Measurements from ENCODE around the gene MYH10. TPM values are rescaled to one million over a fixed set of nuclear protein-coding genes. Genes with fewer than 3 reads are reported as not detected.

MYH10 gene
- total and polyA plus RNA-seq, 9 of the 15 experiments (the other 6 are each of a cell fraction or from before 2014, with no cell fraction given): 16.3 to 95.3 (median 39.7) TPM

DNA sequence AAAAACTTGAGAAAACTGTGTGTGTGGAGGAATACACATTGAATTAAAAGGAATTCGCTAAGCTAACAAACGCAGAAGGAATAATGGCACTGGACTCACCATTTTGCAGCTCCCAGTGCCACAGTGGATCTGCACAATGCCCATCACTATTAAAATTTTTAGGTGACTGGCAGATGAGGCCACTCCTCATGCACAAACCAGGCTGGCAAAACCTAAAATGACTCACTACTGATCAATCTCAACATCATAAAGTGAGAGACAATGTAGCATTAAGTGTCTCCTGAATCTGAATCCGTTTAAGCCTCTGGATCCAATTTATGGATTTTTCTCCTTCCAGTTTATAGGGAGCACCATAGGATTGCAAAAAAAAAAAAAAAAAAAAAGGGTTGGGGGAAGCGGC lies 20.6 kb downstream of the MYH10 start:
- H3K4me3 ChIP-seq: no peak overlapping the region
- no peaks in the 10 kb centered on the region for H3K9me3 ChIP-seq (replicated peaks; ENCODE audit: control insufficient read depth, insufficient read depth, low read depth, low read length)
- POLR2A ChIA-PET: no interaction called here
- intact Hi-C loops (cut with micrococcal nuclease): no loop called here
- no peak for TF ChIP-seq COPS2 (conservative IDR thresholded peaks at IDR 0.05)
- TF ChIP-seq ZNF561 (CRISPR knock-in tag; conservative IDR thresholded peaks at IDR 0.05): no peak
- TF ChIP-seq ZNF584 (CRISPR knock-in tag; IDR thresholded peaks at IDR 0.05; ENCODE audit: low read depth): no peak
- TF ChIP-seq, protein P1, sequence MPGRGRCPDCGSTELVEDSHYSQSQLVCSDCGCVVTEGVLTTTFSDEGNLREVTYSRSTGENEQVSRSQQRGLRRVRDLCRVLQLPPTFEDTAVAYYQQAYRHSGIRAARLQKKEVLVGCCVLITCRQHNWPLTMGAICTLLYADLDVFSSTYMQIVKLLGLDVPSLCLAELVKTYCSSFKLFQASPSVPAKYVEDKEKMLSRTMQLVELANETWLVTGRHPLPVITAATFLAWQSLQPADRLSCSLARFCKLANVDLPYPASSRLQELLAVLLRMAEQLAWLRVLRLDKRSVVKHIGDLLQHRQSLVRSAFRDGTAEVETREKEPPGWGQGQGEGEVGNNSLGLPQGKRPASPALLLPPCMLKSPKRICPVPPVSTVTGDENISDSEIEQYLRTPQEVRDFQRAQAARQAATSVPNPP (IDR thresholded peaks at IDR 0.05; ENCODE audit: borderline replicate concordance, insufficient read depth, insufficient read length): no peak
- TF ChIP-seq POLR2A (conservative IDR thresholded peaks at IDR 0.05): no peak
- no peak for TF ChIP-seq MAZ (CRISPR knock-in tag; conservative IDR thresholded peaks at IDR 0.05 in 1 of 2, IDR thresholded peaks at IDR 0.05 in 1 of 2)
- TF ChIP-seq NELFE (IDR thresholded peaks at IDR 0.05; ENCODE audit: insufficient read depth, insufficient read length): no peak
- no peak for TF ChIP-seq ZBED1 (IDR thresholded peaks at IDR 0.05)
- no peak for TF ChIP-seq ZNF764 (CRISPR knock-in tag; IDR thresholded peaks at IDR 0.05; ENCODE audit: low read depth)
- no peak for TF ChIP-seq PHB (CRISPR knock-in tag; IDR thresholded peaks at IDR 0.05)
- TF ChIP-seq SRSF9 (IDR thresholded peaks at IDR 0.05; ENCODE audit: borderline replicate concordance, low read depth, low read length): no peak
- TF ChIP-seq, protein P2, sequence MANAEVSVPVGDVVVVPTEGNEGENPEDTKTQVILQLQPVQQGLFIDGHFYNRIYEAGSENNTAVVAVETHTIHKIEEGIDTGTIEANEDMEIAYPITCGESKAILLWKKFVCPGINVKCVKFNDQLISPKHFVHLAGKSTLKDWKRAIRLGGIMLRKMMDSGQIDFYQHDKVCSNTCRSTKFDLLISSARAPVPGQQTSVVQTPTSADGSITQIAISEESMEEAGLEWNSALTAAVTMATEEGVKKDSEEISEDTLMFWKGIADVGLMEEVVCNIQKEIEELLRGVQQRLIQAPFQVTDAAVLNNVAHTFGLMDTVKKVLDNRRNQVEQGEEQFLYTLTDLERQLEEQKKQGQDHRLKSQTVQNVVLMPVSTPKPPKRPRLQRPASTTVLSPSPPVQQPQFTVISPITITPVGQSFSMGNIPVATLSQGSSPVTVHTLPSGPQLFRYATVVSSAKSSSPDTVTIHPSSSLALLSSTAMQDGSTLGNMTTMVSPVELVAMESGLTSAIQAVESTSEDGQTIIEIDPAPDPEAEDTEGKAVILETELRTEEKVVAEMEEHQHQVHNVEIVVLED (CRISPR knock-in tag; IDR thresholded peaks at IDR 0.05): no peak
- TF ChIP-seq ZNF76 (CRISPR knock-in tag; IDR thresholded peaks at IDR 0.05; ENCODE audit: borderline replicate concordance): no peak
- WGBS (ENCODE audit: insufficient coverage, low coverage, missing lambda C conversion rate): 100% methylated on average over 2 of the region's 4 CpGs
- no peaks in the 10 kb centered on the region for H3K27me3 ChIP-seq (ENCODE audit: control insufficient read depth in 2 of 2, insufficient read depth in 2 of 2, low read length in 2 of 2)
- H3K36me3 ChIP-seq (ENCODE audit: control insufficient read depth, insufficient read depth, low read length): peaks cover 16% of the 10 kb centered on the region; the same call in 1 of the 3 replicates
- H2AFZ ChIP-seq (ENCODE audit: low read depth, low read length): no peak overlapping the region
- no TSS peak for BruUV-seq (replicated peaks)
- H3K4me1 ChIP-seq (replicated peaks in 1 of 2; ENCODE audit: control insufficient read depth in 2 of 2, insufficient read depth in 2 of 2, low read length in 2 of 2): peaks cover 4 to 5% of the 10 kb centered on the region in 2 experiments; a peak in 3 of 5 replicates
- peaks cover 98% of the 10 kb centered on the region for H3K79me2 ChIP-seq (ENCODE audit: control insufficient read depth, insufficient read depth, low read length)
- H3K9me1 ChIP-seq (ENCODE audit: control insufficient read depth, insufficient read depth, low read length): no peaks in the 10 kb centered on the region
- ATAC-seq: no peak
- no peaks in the 10 kb centered on the region; the same call in 1 of the 2 replicates for H4K20me1 ChIP-seq (replicated peaks; ENCODE audit: control insufficient read depth, insufficient read depth, low read length)
- H3K9ac ChIP-seq (ENCODE audit: insufficient read depth in 1 of 2, low read depth in 2 of 2, low read length in 2 of 2): no peak overlapping the region
- no peak for FAIRE-seq
- in situ Hi-C loops (cut with MboI): no loop called here
- no peak for DNase-seq (ENCODE audit: extremely low read depth in 1 of 4, low spot score in 3 of 4)
- CTCF ChIA-PET (ENCODE audit: low intra/inter-chr PET ratio): no interaction called here
- no peak overlapping the region for H3K27ac ChIP-seq (ENCODE audit: extremely low read depth, low read depth, low read length)
- H3K4me2 ChIP-seq (ENCODE audit: insufficient read depth, low read length): no peak overlapping the region

All from K562 (cell line).